ENCODE results near the gene GFPT2. TPM values are rescaled to one million over a fixed set of nuclear protein-coding genes. Genes with fewer than 3 reads are reported as not detected.

GFPT2 gene
- total RNA-seq, 1 experiment from 2014 or later: 0.82 TPM

DNA sequence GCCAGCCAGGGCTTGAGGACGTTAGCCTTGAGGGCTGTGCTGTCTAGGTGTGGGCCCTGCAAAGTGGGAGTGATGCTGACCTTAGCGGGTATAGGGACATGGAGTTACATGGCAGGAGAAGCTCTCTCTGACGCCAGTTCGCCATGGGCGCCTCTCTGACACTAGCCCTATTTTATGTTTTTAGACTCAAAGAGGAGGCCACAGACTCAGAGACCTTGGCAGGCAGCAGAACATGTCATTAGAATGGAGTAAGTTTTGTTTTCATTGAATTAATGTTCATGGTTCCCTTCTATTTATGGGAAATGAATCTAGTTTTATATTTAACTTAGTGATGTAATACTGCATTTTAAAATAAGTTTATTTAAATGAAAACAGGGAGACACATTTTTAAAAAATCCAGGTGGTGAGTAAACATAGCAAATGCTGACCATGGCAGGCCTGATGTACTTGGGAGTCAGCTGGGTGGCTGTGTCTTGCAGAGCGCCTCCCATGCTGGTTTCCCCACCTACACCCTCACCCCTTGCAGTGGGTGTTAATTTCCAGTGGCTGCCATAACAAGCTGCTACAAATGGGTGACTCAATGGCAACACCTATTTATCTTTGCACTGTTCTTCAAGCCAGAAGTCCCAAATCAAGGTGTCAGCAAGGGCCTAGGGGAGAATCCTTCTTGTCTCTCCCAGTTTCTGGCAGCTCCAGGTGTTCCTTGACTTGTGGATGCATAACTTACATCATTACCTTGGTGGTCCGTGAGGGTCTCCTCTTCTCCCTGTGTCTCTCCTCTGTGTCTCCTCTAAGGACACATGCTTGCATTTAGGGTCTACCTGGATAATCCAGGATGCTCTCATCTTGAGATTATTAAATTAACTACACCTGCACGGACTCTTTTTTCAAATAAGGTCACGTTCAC lies 25.6 kb upstream of the GFPT2 start:
- no peaks in the 10 kb centered on the region for H3K4me1 ChIP-seq (ENCODE audit: insufficient read depth, low read length, poor library complexity, severe bottlenecking)
- H3K9me3 ChIP-seq (ENCODE audit: low read depth, low read length, poor library complexity, severe bottlenecking): no peaks in the 10 kb centered on the region
- H3K4me3 ChIP-seq (ENCODE audit: low read depth, low read length, poor library complexity, severe bottlenecking): no peak overlapping the region
- no TSS peak for BruUV-seq (replicated peaks)
- no peak overlapping the region for H3K27ac ChIP-seq (ENCODE audit: low read depth, low read length, poor library complexity, severe bottlenecking)
- TF ChIP-seq, protein P1, sequence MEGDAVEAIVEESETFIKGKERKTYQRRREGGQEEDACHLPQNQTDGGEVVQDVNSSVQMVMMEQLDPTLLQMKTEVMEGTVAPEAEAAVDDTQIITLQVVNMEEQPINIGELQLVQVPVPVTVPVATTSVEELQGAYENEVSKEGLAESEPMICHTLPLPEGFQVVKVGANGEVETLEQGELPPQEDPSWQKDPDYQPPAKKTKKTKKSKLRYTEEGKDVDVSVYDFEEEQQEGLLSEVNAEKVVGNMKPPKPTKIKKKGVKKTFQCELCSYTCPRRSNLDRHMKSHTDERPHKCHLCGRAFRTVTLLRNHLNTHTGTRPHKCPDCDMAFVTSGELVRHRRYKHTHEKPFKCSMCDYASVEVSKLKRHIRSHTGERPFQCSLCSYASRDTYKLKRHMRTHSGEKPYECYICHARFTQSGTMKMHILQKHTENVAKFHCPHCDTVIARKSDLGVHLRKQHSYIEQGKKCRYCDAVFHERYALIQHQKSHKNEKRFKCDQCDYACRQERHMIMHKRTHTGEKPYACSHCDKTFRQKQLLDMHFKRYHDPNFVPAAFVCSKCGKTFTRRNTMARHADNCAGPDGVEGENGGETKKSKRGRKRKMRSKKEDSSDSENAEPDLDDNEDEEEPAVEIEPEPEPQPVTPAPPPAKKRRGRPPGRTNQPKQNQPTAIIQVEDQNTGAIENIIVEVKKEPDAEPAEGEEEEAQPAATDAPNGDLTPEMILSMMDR (conservative IDR thresholded peaks at IDR 0.05; ENCODE audit: low read depth, low read length): no peak
- no peak for TF ChIP-seq EZH2 (IDR thresholded peaks at IDR 0.05; ENCODE audit: borderline replicate concordance, low read depth, low read length, poor library complexity, severe bottlenecking)
- CTCF ChIA-PET: no interaction called here
- DNase-seq (ENCODE audit: low spot score): no peak
- H3K36me3 ChIP-seq (ENCODE audit: insufficient read depth, low read length, poor library complexity, severe bottlenecking): no peaks in the 10 kb centered on the region
- intact Hi-C loops (cut with micrococcal nuclease; ENCODE audit: unreplicated experiment): no loop called here
- POLR2A ChIA-PET (ENCODE audit: low non-redundant PET): no interaction called here
- H3K27me3 ChIP-seq (replicated peaks; ENCODE audit: insufficient read depth, low read depth, low read length, poor library complexity): no peaks in the 10 kb centered on the region

DNA sequence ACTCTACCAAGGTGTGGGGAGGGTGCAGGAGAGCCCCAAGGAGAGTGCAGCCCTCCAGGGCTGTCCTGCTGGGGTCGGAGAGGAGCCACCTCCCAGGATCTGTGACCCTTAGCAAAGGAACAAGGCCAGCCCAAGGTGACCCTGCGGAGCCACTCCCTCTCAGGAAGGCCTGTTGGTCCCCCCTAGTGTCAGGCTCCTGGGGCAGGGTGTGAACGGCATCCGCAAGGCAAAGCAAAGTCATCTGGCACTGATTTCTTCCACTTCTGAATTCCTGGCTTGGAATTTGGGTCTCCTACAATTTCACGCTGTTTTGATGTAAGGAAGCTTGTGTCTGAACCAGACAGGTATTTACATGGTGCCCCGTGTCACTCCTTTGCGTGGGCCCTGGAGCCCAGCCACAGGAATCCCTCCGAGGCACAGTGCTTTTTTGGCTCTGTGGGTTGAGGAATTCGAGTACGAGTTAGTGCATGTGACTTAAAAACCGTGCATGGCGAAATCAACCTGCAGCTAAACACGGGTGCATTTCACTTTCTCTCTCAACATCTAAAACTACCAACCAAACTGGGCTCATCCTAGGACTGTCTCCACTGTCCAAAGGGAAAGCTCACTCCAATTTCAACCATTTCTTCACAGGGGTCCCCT lies 24.5 kb upstream of the GFPT2 start:
- Histone ChIP-seq H3K27ac (ENCODE audit: low read depth, low read length, poor library complexity, severe bottlenecking) (no peak overlapping the region), H3K36me3 (ENCODE audit: insufficient read depth, low read length, poor library complexity, severe bottlenecking) (no peaks in the 10 kb centered on the region), H3K27me3 (replicated peaks; ENCODE audit: insufficient read depth, low read depth, low read length, poor library complexity) (no peaks in the 10 kb centered on the region), H3K4me1 (ENCODE audit: insufficient read depth, low read length, poor library complexity, severe bottlenecking) (no peaks in the 10 kb centered on the region), H3K9me3 (ENCODE audit: low read depth, low read length, poor library complexity, severe bottlenecking) (no peaks in the 10 kb centered on the region), H3K4me3 (ENCODE audit: low read depth, low read length, poor library complexity, severe bottlenecking) (no peak overlapping the region)
- POLR2A ChIA-PET (ENCODE audit: low non-redundant PET): no interaction called here
- CTCF ChIA-PET: no interaction called here
- TF ChIP-seq, protein P1 (conservative IDR thresholded peaks at IDR 0.05; ENCODE audit: low read depth, low read length): no peak
- TF ChIP-seq EZH2 (IDR thresholded peaks at IDR 0.05; ENCODE audit: borderline replicate concordance, low read depth, low read length, poor library complexity, severe bottlenecking): no peak
- no peak for DNase-seq (ENCODE audit: low spot score)
- intact Hi-C loops (cut with micrococcal nuclease; ENCODE audit: unreplicated experiment): no loop called here
- no TSS peak for BruUV-seq (replicated peaks)

DNA sequence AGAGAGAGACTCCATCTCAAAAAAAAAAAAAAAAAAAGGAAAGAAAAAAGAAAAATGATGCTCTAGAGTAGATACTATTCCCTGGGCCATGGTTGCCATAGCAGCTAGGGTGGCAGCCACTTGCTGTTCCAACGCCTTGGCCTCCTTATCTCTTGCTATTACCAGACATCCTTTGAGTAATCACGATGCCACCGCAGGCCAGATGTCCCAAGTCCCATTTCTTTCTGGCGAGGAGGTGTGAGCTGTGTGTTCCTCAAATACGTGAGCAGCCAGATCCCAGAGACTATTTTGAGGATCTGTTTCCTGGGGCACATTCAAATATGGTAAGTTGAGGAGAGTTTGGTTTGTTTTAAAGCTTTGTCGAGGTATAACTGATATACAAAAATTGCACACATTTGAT lies 23.4 kb upstream of the GFPT2 start:
- no TSS peak for BruUV-seq (replicated peaks)
- no peaks in the 10 kb centered on the region for H3K27me3 ChIP-seq (replicated peaks; ENCODE audit: insufficient read depth, low read depth, low read length, poor library complexity)
- intact Hi-C loops (cut with micrococcal nuclease; ENCODE audit: unreplicated experiment): no loop called here
- no peaks in the 10 kb centered on the region for H3K36me3 ChIP-seq (ENCODE audit: insufficient read depth, low read length, poor library complexity, severe bottlenecking)
- no peak for TF ChIP-seq EZH2 (IDR thresholded peaks at IDR 0.05; ENCODE audit: borderline replicate concordance, low read depth, low read length, poor library complexity, severe bottlenecking)
- TF ChIP-seq, protein P1 (conservative IDR thresholded peaks at IDR 0.05; ENCODE audit: low read depth, low read length): no peak
- H3K9me3 ChIP-seq (ENCODE audit: low read depth, low read length, poor library complexity, severe bottlenecking): no peaks in the 10 kb centered on the region
- no peaks in the 10 kb centered on the region for H3K4me1 ChIP-seq (ENCODE audit: insufficient read depth, low read length, poor library complexity, severe bottlenecking)
- no peak overlapping the region for H3K4me3 ChIP-seq (ENCODE audit: low read depth, low read length, poor library complexity, severe bottlenecking)
- ChIA-PET POLR2A (ENCODE audit: low non-redundant PET) (no interaction called here), CTCF (no interaction called here)
- no peak overlapping the region for H3K27ac ChIP-seq (ENCODE audit: low read depth, low read length, poor library complexity, severe bottlenecking)
- DNase-seq (ENCODE audit: low spot score): no peak

Data from A673 (cell line).